Tracheal epithelial cell (primary cell): ENCODE data around the gene NCAM2. TPM values are rescaled to one million over a fixed set of nuclear protein-coding genes. Genes with fewer than 3 reads are reported as not detected.

Experiments used
- total RNA-seq: library from RNA; depleted of rRNA; stranded (reverse); fragments of >200 nt; gene quantifications from 2 replicates; pipeline ENCODE4 v1.2.1, GENCODE V29; 2014

Gene NCAM2
- total RNA-seq: under 0.01 and 1.5 TPM in 2 replicates

DNA sequence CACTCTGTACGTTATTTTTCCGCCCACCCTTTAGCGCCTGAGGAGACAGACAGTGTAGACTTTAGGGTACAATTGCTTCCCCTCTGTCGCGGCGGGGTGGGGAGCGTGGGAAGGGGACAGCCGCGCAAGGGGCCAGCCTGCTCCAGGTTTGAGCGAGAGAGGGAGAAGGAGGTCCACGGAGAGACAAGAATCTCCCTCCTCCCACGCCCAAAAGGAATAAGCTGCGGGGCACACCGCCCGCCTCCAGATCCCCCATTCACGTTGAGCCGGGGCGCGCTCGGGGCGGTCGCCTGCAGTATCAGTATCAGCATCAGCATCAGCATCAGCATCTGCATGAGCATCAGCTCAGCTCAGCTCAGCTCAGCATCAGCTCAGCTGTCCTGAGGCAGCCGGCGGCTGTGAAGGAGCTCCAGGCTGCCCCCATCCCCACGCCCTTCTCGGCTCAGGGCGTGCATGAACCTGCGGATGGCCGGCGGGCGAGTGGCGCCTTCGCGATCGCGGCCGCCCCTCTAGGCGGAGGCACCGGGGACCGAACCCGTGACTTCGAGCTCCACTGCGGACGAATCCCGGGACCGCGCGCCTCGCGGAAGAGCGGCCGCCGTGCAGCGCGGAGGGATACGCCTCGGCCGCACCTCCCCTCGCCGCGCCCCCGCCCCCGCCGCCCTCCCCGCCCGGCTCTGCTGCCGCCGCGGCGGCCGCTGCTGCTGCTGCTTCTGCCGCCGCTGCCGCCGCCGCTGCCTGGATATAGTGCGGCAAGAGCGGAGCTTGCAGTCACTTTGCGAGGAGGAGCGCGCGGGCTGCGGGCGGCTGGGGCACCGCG is at the start of gene NCAM2:
TSS of gene NCAM2 (plus strand) at position 774 of the 820 bp plus-strand sequence.

